H4 (cell line): ENCODE measurements around the gene EPHB2. TPM values are rescaled to one million over a fixed set of nuclear protein-coding genes. Genes with fewer than 3 reads are reported as not detected.
"Not testable (repeated sequence)": the region's sequence is repeated elsewhere in the genome, so short reads cannot be mapped to it uniquely, and the experiment has no call there.

Experiments
- DNase-seq: peaks from one replicate; pipeline ENCODE4 v3.0.0-alpha.2; 2015; ENCODE audit warnings: low spot score
- total RNA-seq: library from RNA; depleted of rRNA; stranded (reverse); fragments of >200 nt; shearing (Covaris generic); gene quantifications from 2 replicates; pipeline ENCODE4 v1.2.3, GENCODE V29; 2014

Gene EPHB2
- total RNA-seq, 1 experiment from 2014 or later: 70.9 TPM

GRCh38 chr1:22818061-22818770 lies 107.6 kb downstream of the EPHB2 start:
- no peak for DNase-seq

GRCh38 chr1:22819361-22819760 lies 108.7 kb downstream of the EPHB2 start:
- no peak for DNase-seq

DNA sequence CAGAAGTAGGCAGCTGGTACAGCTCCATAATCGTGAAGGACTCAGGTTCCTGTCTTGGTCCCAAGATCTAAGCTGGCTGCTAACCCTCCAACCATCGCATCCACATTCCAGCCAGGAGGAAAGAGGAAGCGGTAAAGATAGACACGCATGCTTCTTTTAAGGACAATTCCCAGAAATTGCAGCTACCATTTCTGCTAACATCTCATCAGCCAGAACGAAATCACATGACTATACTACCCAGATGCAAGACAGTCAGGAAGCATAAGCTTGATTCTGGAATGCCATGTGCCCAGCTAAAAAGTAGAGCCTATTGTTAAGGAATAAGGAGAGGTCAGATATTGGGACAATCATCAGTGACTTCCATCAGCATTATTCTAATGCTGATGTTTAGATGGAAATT lies 110.4 kb downstream of the EPHB2 start:
- no peak for DNase-seq

- DNase-seq: no peak
These were observed 111.7 kb downstream of the EPHB2 start for GRCh38 chr1:22822371-22822770.

- no peak for DNase-seq
These were observed 113.8 kb downstream of the EPHB2 start for GRCh38 chr1:22824466-22824865.

DNA sequence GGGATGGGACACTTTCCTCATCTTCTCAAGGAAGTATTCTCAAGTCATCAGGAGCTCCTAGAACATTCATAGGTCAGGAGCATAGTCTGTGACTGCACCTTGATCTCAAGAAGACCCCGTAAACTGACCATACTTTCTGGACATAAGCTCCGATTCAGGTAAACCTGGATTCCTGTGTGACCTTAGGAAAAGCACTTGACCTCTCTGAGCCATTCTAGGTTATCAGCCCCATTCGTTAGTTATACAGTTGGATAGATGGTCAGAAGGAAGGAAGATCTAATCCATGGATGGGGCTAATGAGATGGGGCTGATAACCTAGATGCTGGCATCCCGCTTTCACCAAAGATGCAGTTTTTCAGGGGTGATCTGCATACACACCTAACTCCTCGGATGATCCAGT lies 114.3 kb downstream of the EPHB2 start:
- no peak for DNase-seq

DNA sequence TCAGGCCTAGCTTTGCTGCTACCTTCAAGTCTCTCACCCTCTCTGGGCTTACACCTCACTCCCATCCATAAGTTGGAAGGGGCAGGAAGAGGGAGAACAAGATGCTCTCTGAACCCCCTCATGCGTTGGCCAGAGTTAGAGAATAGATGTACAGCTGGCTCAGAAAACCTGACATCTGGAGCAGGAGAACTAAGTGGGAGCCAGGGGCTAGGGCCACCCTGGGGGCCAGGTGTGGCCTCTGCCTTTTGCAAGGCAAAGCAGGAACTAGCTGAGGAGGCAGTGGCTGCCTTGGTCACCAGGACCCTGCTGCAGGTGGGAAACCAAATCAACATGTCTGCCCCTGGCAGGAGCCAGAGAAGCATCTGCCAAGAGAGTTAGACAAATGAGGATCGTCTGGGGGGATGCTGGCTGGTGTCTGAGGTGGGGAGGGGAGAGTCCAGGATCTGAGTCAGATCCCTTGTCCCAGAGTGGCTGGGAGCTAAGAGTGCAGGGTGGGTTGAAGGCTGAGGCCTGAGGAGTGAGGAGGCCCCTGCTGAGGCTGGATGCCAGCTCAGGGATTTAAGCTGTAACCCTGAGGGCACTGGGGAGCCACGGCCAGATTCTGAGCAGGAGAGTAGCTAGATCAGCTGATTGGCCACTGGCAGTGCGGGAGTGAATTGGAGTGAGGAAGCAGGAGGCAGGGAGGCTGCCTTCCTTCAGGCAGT lies 115.0 kb downstream of the EPHB2 start:
- no peak for DNase-seq

DNA sequence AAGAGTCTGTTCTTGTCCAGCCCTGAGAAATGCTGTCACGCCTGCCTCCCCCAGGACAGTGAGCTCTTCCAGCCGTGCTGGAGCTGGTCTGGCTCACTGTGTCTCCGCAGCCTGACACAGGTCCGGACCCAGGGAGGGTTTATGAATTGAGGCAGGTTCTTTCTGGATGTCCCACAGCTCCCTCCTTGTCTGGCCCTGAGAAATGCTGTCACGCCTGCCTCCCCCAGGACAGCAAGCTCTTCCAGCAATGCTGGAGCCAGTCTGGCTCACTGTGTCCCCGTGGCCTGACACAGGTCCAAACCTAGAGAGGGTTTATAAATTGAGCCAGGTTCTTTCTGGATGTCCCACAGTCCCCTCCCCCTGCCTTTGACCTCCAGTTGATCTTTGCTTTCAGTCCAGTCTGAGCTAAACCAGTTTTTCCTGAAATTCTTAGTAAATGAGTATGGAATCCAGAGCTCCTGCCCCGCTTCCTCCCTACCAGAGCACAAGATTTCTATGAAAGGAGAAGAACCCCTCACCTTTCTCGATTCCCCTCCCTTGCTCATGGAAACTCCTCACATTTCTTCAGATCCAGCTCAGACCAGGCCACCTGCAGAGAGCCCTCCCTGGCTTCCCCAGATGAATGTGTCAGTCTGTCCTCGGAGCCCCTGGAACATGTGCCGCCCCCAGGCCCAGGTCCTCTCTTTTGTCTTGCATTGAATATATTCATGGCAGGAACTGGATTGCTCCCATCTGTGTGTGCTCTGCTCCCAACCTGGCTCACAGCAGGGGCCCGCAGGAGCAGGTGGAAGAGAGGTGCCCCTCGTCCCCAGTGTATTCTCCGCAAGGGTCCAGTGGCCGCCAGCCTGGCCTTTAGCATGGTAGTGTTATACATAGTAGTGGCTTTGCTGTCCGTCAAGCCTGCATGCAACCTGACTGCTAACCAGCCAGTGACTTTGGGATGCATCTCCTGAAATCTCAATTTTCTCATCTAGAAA lies 116.3 kb downstream of the EPHB2 start:
- no peak for DNase-seq

GRCh38 chr1:22827666-22828483 lies 117.2 kb downstream of the EPHB2 start:
- no peak for DNase-seq

- no peak for DNase-seq
These were observed 118.1 kb downstream of the EPHB2 start for GRCh38 chr1:22828484-22829308.

GRCh38 chr1:22829309-22829989 lies 118.8 kb downstream of the EPHB2 start:
- DNase-seq: no peak

DNA sequence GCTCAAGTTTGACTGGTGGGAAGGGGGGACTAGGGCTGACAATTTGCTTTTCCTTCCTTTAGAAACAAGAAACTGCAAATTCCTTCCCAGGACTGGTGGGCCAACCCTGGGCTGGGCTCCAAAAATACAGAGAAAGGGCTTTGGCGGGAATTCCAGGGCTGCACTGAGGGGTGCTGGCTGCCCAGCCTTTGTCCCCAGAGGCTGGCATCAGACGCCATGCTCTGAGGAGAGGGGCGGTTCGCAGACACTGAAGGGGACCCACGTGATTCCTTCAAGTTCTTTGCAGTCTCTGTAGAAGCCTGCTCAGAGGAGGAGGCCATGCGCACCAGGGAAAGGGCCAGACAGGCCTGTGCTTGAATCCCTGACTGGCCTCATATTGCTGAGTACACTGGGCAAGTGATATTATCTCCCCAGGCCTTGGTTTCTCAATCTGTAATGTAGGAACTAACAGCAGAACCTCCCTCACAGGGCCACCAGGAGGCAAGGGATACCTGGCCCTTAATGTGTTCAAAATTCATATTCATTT lies 119.5 kb downstream of the EPHB2 start:
- no peak for DNase-seq

DNA sequence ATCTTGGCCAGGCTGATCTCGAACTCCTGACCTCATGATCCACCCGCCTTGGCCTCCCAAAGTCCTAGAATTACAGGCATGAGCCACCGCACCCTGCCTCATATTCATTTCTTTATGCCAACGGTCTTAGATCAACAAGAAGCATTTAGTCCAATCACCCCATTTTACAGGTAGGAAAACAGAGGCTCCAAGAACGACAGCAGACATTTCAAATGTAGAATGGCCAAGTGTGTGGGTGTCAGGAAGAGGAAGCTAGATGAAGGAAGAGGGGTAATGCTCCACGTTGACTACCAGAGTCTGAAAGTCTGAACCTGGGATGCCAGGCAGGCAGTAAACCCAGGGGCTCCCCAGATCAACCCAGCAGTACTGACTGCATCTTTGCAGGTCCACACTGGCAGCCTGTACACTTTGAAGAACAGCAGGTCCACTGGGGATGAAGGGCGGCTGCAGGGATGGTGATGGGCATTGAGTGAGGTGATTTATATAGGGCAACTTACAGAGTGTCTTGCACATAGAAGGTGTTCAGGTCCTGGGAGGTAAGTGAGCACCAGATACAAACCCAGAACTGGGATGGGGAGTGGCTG lies 120.2 kb downstream of the EPHB2 start:
- no peak for DNase-seq

- DNase-seq: peak; percentile 90
These were observed 121.2 kb downstream of the EPHB2 start for GRCh38 chr1:22831729-22832413.

GRCh38 chr1:22832414-22832786 lies 121.8 kb downstream of the EPHB2 start:
- DNase-seq: peak; percentile 40

DNA sequence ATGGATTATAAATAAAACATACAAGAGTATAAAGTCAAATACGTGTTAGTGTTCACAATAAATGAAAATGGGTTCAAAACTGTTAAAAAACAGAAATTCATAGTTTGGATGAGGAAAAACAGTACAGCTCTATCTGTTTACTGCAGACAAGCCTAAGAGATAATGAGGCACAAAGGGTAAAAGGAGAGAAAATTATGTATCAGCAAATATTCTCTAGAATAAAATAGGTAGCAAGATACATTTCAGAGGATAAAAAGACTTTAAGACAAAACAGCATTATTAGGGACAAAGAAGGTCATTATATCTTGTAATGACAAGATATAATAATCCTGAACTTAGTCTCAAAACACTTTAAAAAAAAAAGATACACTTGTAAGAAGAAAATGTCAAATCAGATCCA lies 123.1 kb downstream of the EPHB2 start:
- DNase-seq: no peak

DNA sequence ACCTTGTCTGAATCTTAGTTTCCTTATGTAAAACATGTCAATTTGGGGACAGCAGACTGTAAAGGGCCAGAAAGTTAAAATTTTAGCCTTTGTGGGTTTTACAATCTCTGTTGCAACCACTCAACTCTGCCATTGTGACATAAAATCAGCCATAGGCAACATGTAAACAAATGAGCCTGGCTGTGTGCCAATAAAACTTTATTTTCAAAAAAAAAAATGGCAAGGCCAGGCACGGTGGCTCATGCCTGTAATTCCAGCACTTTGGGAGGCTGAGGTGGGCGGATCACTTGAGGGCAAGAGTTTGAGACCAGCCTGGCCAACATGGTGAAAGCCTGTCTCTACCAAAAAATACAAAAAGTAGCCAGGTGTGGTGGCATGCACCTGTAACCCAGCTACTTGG lies 123.8 kb downstream of the EPHB2 start:
- not testable (repeated sequence) for DNase-seq

DNA sequence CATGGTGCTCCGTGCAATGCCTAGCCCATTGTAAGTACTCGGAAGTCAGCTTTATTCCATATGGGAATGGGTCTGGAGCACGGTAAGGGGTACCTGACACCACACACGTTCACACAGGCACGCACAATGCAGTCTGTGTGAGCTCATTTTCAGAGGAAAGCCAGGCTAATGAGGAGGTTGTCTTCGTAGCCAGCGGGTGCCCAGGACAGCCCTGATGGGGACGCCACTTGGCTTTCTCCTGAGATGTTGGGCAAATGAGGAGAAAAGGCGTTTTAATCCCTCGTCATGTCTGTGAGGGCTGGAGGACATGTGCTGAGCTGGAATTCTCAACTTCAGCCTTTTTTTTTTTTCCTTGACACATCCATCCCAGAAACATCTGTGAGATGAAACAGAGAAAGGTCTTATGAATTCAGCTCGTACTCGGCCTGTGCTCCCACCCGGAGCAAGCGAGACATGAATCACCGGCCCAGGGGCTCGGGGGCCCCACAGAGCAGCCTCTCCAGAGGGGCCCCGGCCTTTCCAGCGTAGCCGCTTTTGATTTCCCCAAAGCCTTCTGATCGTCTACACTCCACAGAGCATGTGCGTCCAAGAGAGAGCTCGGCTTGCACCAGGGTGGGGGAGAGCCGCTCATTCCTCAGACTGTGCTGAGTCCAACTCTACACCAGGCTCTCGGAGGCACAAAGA lies 125.1 kb downstream of the EPHB2 start:
- DNase-seq: no peak
